ENCODE measurements around the gene WWOX.

WWOX gene

GRCh38 chr16:78679546-78679945 lies 580.1 kb downstream of the WWOX start:
- Histone ChIP-seq H3K36me3 (no peaks in the 10 kb centered on the region), H3K27me3 (no peaks in the 10 kb centered on the region), H3K4me3 (no peak overlapping the region), H3K4me1 (peaks cover 0 to 16% (median 11%) of the 10 kb centered on the region in 4 donors), H3K27ac (no peak overlapping the region), H3K9me3 (no peaks in the 10 kb centered on the region)
- intact Hi-C loops (cut with DNase I; ENCODE audit: low total_unique reads), result no loop called here
- no peak for DNase-seq
- TF ChIP-seq CTCF (IDR thresholded peaks at IDR 0.05), result no peak

GRCh38 chr16:78681743-78682142 lies 582.3 kb downstream of the WWOX start:
- intact Hi-C loops (cut with DNase I; ENCODE audit: low total_unique reads), result no loop called here
- Histone ChIP-seq H3K27me3 (no peaks in the 10 kb centered on the region), H3K4me3 (no peak overlapping the region), H3K4me1 (peaks cover 0 to 38% (median 21%) of the 10 kb centered on the region in 4 donors), H3K9me3 (no peaks in the 10 kb centered on the region), H3K36me3 (no peaks in the 10 kb centered on the region), H3K27ac (no peak overlapping the region)
- DNase-seq, result no peak
- no peak for TF ChIP-seq CTCF (IDR thresholded peaks at IDR 0.05)

DNA sequence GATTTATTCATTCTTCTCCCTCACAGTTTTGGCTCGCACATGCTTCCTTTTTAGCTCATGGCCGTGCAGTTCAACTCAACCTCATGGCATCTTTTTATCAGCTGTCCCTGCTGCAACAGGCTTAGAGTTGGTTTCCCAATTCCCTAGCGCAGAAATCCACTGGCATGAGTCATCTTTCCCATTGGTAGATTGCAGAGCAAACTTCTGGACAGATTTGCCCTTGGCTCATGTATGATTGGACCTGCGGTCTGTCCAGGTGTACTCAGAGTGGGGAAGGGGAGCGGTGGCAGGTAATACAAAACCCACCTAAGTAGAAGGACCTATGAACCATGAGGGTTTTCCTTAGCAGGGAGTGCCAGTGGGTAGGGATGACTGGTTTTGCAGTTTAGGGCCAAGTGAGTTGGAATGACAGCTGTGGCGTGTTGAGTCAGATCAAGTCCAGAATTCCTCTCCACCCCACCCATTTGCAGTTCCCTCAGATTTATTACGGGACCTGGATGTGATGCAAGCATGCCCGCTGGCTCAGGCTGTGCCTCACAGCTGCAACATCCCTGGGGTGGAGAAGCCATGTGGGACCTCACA lies 584.7 kb downstream of the WWOX start:
- no peak for TF ChIP-seq CTCF (IDR thresholded peaks at IDR 0.05)
- intact Hi-C loops (cut with DNase I; ENCODE audit: low total_unique reads), result no loop called here
- Histone ChIP-seq H3K27ac (peak overlapping the region; percentile 59 to 60), H3K4me1 (peaks cover 0 to 45% (median 26%) of the 10 kb centered on the region in 4 donors), H3K27me3 (no peaks in the 10 kb centered on the region), H3K36me3 (no peaks in the 10 kb centered on the region), H3K4me3 (no peak overlapping the region), H3K9me3 (no peaks in the 10 kb centered on the region)
- peak; percentile 79 to 88 for DNase-seq

DNA sequence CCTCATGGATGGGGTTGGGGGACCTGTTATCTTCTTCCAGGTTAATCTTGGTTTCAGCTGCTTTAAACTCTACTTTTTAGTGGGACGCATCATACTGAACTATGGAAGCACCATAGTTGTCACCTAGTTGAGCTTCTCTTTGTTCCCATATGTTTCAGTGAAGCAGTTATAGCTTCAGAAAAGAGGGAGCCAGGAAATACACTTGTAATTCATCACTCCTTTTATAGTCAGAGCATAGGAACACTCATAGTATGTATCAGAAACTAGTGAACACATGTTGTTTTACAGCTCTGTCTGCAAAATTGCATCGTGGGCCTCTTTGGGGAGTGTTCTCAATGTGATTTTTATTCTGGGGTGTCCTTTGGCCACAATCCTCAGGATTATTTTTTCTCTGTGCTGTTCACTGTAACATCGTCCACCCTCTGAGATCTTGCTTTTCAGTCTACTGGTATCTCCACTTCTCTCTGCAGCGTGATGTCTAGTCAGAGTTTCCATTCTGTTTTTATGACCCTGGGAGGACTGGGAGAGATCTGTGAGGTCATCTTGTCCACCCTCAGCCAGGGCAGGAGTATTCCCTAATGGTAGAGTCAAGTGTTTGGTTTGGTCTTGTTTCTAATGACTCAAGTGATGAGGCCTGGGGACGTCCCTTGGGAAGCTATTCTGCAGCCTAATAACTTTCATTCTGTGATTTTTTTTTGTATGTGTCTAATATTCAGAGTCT lies 585.4 kb downstream of the WWOX start:
- Histone ChIP-seq H3K9me3 (no peaks in the 10 kb centered on the region), H3K4me1 (peaks cover 0 to 49% (median 28%) of the 10 kb centered on the region in 4 donors), H3K36me3 (no peaks in the 10 kb centered on the region), H3K27ac (peak overlapping the region; percentile 59 to 60), H3K27me3 (no peaks in the 10 kb centered on the region), H3K4me3 (no peak overlapping the region)
- intact Hi-C loops (cut with DNase I; ENCODE audit: low total_unique reads), result no loop called here
- peak; percentile 67 to 74 for DNase-seq
- no peak for TF ChIP-seq CTCF (IDR thresholded peaks at IDR 0.05)

DNA sequence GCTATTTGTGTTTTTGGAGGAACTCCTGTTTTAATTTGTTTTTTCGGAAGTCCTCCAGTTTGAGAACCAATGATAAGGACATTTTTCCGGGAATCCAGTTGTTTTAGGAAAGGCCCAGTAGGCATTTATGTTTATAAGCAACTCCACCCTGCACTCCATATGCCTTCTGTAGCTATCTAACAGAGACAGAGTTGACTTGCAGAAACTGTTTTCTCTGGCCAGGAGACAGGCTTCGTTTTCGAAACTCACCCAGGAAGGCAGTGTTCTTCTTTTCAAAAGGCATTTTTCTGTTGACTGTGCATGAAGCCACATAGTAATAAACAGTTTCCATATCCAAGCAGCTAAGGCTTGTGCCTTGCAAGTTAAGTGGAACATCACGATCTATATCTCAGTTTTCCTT lies 587.1 kb downstream of the WWOX start:
- no peak for TF ChIP-seq CTCF (IDR thresholded peaks at IDR 0.05)
- Histone ChIP-seq H3K27ac (peak overlapping the region; percentile 3 to 21), H3K4me3 (no peak overlapping the region)

More for the DNA sequence above, 587.1 kb downstream of the WWOX start:
- Histone ChIP-seq H3K9me3 (no peaks in the 10 kb centered on the region), H3K36me3 (no peaks in the 10 kb centered on the region), H3K27me3 (no peaks in the 10 kb centered on the region), H3K4me1 (peaks cover 0 to 49% (median 28%) of the 10 kb centered on the region in 4 donors)
- intact Hi-C loops (cut with DNase I; ENCODE audit: low total_unique reads), result no loop called here
- no peak for DNase-seq

All from tibial artery (tissue), 4 donors.